GM10266 (cell line): ENCODE measurements around the gene ZNF628.

Source experiments
- DNase-seq: peaks from one replicate; pipeline ENCODE4 v3.0.0; 2012; ENCODE audit errors: extremely low spot score
- CTCF ChIP-seq: IDR thresholded peaks from 2 replicates; pipeline ENCODE4 v1.5.1; 2012; ENCODE audit warnings: mild to moderate bottlenecking, low read depth; ENCODE audit not compliant: control insufficient read depth, insufficient read depth; ENCODE audit errors: missing control alignments

ZNF628 gene

GRCh38 chr19:55497763-55498162 is 21.3 kb downstream of the ZNF628 start:
- DNase-seq = no peak

GRCh38 chr19:55498246-55498840 is 21.9 kb downstream of the ZNF628 start:
- no peak for DNase-seq
- TF ChIP-seq CTCF = no peak

More at GRCh38 chr19:55497763-55498162, 21.3 kb downstream of the ZNF628 start:
- no peak for TF ChIP-seq CTCF

DNA sequence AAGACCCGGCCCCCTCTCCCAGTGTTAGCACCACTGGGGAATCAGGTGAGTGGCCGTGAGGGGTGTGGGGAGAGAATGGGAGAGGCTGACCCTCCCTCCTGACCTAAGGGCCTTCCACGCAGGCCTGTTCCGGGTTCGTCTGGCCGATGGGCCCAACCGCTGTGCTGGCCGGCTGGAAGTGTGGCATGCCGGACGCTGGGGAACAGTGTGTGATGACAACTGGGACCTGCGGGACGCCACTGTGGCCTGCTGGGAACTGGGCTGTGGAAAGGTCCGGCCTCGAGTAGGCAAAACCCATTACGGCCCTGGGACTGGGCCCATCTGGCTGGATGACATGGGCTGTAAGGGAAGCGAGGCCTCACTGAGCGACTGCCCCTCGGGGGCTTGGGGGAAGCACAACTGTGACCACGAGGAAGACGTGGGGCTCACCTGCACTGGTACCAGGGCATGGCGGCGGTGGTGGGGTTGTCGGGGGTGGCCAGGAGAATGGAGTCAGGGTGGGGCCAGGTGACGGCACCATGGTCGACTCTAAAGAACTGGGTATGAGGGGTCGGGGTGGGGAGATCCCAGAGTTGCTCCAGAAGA is 24.0 kb downstream of the ZNF628 start:
- no peak for DNase-seq
- TF ChIP-seq CTCF = no peak

DNA sequence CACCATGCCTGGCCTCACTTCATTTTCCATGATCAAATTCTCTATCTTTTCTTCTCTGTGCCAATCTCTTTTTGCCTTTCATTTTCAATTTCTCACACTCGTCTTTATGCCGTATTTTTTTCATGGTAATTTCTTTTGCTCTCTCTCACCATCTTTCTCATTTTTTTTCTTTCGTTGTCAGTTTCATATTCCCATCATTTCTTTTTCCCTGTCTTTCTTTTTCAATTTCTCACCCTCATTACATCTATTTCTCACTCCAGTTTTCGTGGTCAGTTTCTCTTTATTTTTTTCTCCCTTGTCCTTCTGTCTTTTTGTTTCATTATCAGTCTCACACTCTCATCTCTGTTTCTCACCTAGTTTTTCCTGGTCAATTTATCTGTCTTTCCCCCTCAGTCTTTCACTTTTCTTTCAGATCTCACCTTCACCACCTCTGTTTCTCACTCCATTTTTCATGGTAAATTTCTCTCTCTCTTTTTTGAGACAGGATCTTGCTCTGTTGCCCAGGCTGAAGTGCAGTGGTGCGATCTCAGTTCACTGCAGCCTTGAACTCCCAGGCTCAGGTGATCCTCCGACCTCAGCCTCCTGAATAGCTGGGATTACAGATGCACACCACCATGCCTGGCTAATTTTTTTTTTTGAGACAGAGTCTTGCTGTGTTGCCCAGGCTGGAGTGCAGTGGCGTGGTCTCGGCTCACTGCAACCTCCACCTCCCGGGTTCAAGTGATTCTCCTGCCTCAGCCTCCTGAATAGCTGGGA is 26.0 kb downstream of the ZNF628 start:
- no peak for TF ChIP-seq CTCF

GRCh38 chr19:55503157-55503501 is 26.7 kb downstream of the ZNF628 start:
- TF ChIP-seq CTCF = no peak
- no peak for DNase-seq

More for the DNA sequence above, 26.0 kb downstream of the ZNF628 start:
- no peak for DNase-seq

DNA sequence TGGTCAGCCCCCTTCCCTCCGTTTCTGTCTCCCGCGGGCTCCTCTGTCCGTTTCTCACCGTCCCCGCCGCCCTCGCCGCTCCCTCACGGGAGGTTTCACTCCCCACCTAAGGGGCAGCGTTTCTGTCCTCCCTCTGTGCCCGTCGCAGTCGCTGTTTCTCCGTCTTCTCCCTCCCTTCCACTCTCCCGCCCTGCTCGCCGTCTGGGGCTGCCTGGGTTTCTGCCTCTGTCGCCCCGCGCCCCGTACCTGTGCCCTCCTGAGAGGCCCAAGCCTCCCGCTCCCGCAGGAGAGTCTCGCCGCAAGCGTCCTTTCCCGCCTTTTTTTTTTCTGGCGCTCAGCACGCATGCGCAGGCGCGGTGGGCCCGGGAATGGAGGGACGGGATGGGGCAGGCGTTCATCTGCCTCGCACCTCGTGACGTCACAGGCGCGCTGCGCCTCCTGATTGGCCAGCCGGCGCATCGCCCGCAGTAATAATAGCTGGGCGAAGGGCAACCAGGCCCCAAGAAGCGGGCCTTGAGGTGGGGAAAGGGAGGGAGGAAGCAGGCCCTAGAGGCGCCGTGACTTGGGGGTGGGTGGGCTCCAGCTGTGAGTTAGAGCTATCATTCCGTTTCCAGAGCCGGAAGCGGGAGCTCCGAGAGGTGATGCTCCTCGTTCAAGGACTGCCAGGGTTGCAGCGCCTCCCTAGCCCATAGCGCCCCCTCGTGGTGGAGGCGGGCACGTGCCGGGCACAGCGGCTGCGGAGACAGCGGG is 27.3 kb downstream of the ZNF628 start:
- DNase-seq = peak; percentile 98
- peak; percentile 99 for TF ChIP-seq CTCF
